SH-SY5Y (cell line): ENCODE data around the gene TMEM267.

Experiments
- GATA2 ChIP-seq: IDR thresholded peaks from 2 replicates; pipeline ENCODE4 v1.6.1; 2011; ENCODE audit warnings: mild to moderate bottlenecking, low read depth, low read length
- GATA3 ChIP-seq: IDR thresholded peaks from 2 replicates; pipeline ENCODE4 v1.6.1; 2011; ENCODE audit warnings: low read depth, mild to moderate bottlenecking, low read length, moderate library complexity

- TF ChIP-seq GATA2 (no peak), GATA3 (no peak)
These were observed 30.4 kb upstream of the TMEM267 start for GRCh38 chr5:43514025-43514424.
